Activated CD8-positive, alpha-beta T cell treated with anti-CD3 and anti-CD28 coated beads for 36 hours (primary cell): ENCODE results near the gene MT1B. TPM values are rescaled to one million over a fixed set of nuclear protein-coding genes. Genes with fewer than 3 reads are reported as not detected.

Experiments used
- ATAC-seq: fragments of 200-7000 bp; cut with Tn5 transposase; one replicate; pipeline ENCODE4 v1.10.0; 2021; ENCODE audit warnings: mild to moderate bottlenecking, moderate library complexity
- CTCF ChIA-PET: fragments of 350-600 bp; sonication (Branson Sonifier 250); formaldehyde crosslinking; loops from one replicate; lab custom pipeline; 2021; ENCODE audit warnings: antibody characterized with exemption; lab: Charles Lee
- POLR2A ChIA-PET: fragments of 350-600 bp; sonication (Branson Sonifier 250); formaldehyde crosslinking; loops from one replicate; lab custom pipeline; 2021; ENCODE audit warnings: antibody characterized with exemption; lab: Charles Lee
- DNase-seq: peaks from one replicate; pipeline ENCODE4 v3.0.0-alpha.2; 2020
- H3K27ac Mint-ChIP-seq: one replicate; pipeline ENCODE4 v1.8.0; 2021; ENCODE audit warnings: mild to moderate bottlenecking, mixed read lengths
- H3K27me3 Mint-ChIP-seq: one replicate; pipeline ENCODE4 v1.8.0; 2021; ENCODE audit warnings: mixed read lengths
- H3K36me3 Mint-ChIP-seq: one replicate; pipeline ENCODE4 v1.8.0; 2021; ENCODE audit warnings: low read depth, mixed read lengths
- H3K4me1 Mint-ChIP-seq: one replicate; pipeline ENCODE4 v1.8.0; 2021; ENCODE audit warnings: low read depth, mixed read lengths
- H3K4me3 Mint-ChIP-seq: one replicate; pipeline ENCODE4 v1.8.0; 2021; ENCODE audit warnings: mild to moderate bottlenecking, moderate library complexity, mixed read lengths
- H3K9me3 Mint-ChIP-seq: one replicate; pipeline ENCODE4 v1.8.0; 2021; ENCODE audit warnings: mixed read lengths
- intact Hi-C: fragments of 100-400 bp; cut with micrococcal nuclease; formaldehyde crosslinking; loops from one replicate; pipeline ENCODE4 v1.10.0; 2022
- total RNA-seq, 2 experiments: library from RNA; stranded (reverse); gene quantifications; one replicate each; pipeline ENCODE4 v1.2.3, GENCODE V29; 2021
- TF ChIP-seq, protein P1 (sequence below): fragments of 200-600 bp; IDR thresholded peaks from one replicate; pipeline ENCODE4 v1.8.0; 2022; ENCODE audit warnings: antibody characterized with exemption, mild to moderate bottlenecking

MT1B gene
- total RNA-seq, 2 experiments from 2014 or later: not detected

- TF ChIP-seq, protein P1, sequence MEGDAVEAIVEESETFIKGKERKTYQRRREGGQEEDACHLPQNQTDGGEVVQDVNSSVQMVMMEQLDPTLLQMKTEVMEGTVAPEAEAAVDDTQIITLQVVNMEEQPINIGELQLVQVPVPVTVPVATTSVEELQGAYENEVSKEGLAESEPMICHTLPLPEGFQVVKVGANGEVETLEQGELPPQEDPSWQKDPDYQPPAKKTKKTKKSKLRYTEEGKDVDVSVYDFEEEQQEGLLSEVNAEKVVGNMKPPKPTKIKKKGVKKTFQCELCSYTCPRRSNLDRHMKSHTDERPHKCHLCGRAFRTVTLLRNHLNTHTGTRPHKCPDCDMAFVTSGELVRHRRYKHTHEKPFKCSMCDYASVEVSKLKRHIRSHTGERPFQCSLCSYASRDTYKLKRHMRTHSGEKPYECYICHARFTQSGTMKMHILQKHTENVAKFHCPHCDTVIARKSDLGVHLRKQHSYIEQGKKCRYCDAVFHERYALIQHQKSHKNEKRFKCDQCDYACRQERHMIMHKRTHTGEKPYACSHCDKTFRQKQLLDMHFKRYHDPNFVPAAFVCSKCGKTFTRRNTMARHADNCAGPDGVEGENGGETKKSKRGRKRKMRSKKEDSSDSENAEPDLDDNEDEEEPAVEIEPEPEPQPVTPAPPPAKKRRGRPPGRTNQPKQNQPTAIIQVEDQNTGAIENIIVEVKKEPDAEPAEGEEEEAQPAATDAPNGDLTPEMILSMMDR: no peak
- H3K9me3 Mint-ChIP-seq: no peaks in the 10 kb centered on the region
- ChIA-PET CTCF (interaction anchor here (2.2 kb wide), 1 partner anchor 10 kb away, joined by 8 read pairs; no protein-coding TSS in a partner anchor), POLR2A (interaction anchor here (0.6 to 0.7 kb wide), 2 partner anchors 12 to 30 kb away, joined by 3 read pairs; no protein-coding TSS in a partner anchor)
- H3K4me3 Mint-ChIP-seq: peak within 1 kb of the TSS; percentile 58
- peaks cover 17% of the 10 kb centered on the region for H3K4me1 Mint-ChIP-seq
- peaks cover 60% of the 10 kb centered on the region for H3K27me3 Mint-ChIP-seq
- ATAC-seq (peak; percentile 52), DNase-seq (no peak)
- no peak within 1 kb of the TSS for H3K27ac Mint-ChIP-seq
- no peaks in the 10 kb centered on the region for H3K36me3 Mint-ChIP-seq
- intact Hi-C loops: no loop called here
Observed at GRCh38 chr16:56632156-56632847, 19.4 kb upstream of the MT1B start, which contains the start of gene MT1M. MT1M (plus strand) TSS chr16:56632659; CDS start chr16:56632732, 73 bp downstream.

DNA sequence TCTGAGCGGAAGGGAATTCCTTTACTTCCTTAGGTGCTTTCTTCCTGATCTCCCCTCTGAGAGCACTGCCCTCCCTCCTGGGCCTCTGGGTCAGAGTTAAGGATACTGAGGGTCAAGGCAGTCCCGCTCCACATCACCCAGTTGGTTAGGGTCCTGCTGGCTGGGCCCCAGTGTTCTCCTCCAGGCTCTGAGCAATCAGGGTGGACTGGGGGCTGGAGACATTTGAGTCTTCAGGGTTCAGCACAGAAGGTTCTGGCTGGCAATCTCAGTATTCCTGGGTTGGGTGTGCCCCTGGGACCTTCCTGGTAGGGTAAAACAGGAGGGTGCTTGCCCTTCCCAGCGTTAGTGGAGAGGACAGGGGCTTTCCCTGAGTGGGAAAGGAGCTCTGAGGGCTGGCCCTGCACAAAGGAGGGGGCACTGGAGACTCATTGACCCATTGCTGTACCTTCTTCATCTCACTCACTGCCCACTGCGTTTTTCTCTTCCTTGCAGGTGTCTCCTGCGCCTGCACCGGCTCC, 18.8 kb upstream of the MT1B start:
- ChIA-PET CTCF (no interaction called here), POLR2A (interaction anchor here (0.6 to 0.7 kb wide), 2 partner anchors 12 to 29 kb away, joined by 3 read pairs; no protein-coding TSS in a partner anchor)
- Mint-ChIP-seq H3K27ac (no peak overlapping the region), H3K4me1 (peaks cover 20% of the 10 kb centered on the region), H3K27me3 (peaks cover 66% of the 10 kb centered on the region), H3K36me3 (no peaks in the 10 kb centered on the region), H3K9me3 (no peaks in the 10 kb centered on the region), H3K4me3 (peak overlapping the region; percentile 38)
- DNase-seq (no peak), ATAC-seq (no peak)
- TF ChIP-seq, protein P1: no peak
- intact Hi-C loops: no loop called here

- TF ChIP-seq, protein P1: no peak
- no peak overlapping the region for H3K27ac Mint-ChIP-seq
Observed at GRCh38 chr16:56633535-56633934, 18.2 kb upstream of the MT1B start.

DNA sequence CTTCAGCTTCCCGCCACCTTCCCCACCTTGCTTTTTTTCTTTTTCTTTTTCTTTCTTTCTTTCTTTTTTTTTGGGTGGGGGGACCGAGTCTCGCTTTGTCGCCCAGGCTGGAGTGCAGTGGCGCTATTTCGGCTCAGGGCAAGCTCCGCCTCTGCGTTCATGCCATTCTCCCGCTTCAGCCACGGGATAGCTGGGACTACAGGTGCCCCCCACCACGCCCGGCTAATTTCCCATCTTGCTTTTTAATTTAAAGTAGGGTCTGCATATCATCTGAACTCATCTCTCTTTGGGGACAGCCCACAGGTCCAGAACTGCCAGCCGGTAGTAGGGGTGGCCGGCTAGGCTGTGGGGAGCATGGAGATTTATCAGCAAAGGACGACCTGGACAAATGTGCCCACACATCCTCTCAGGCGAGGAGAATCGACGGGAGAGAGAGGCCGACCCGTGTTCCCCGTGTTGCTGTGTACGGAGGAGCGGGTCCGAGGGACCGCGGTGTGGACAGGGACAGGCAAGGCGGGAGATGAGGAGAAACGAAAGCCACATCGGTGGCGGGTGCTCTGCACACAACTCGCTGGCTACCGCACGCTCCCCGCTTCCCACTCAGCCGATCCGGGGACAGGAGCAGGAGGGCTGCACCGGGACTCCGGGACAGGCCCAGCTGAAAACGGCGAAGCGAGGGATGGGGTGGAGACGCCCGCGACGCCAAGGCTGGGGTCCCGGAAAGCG, 16.8 kb upstream of the MT1B start:
- POLR2A ChIA-PET: no interaction called here
- Mint-ChIP-seq H3K9me3 (no peaks in the 10 kb centered on the region), H3K27ac (no peak overlapping the region), H3K36me3 (no peaks in the 10 kb centered on the region), H3K27me3 (peaks cover 79% of the 10 kb centered on the region), H3K4me3 (peak overlapping the region; percentile 39), H3K4me1 (peaks cover 23% of the 10 kb centered on the region)
- ATAC-seq (no peak), DNase-seq (no peak)
- CTCF ChIA-PET: interaction anchor here (1.0 kb wide), 1 partner anchor 13 kb away, joined by 3 read pairs; no protein-coding TSS in a partner anchor
- intact Hi-C loops: no loop called here
- TF ChIP-seq, protein P1: no peak

More at GRCh38 chr16:56633535-56633934, 18.2 kb upstream of the MT1B start:
- ChIA-PET CTCF (interaction anchor here (1.0 kb wide), 1 partner anchor 15 kb away, joined by 3 read pairs; no protein-coding TSS in a partner anchor), POLR2A (no interaction called here)
- intact Hi-C loops: no loop called here
- DNase-seq: no peak
- Mint-ChIP-seq H3K4me1 (peaks cover 23% of the 10 kb centered on the region), H3K27me3 (peaks cover 68% of the 10 kb centered on the region), H3K36me3 (no peaks in the 10 kb centered on the region), H3K9me3 (no peaks in the 10 kb centered on the region), H3K4me3 (no peak overlapping the region)
- ATAC-seq: no peak
